B cell (primary cell): ENCODE measurements around the gene TBC1D22A. TPM values are rescaled to one million over a fixed set of nuclear protein-coding genes. Genes with fewer than 3 reads are reported as not detected.

Experiments used
- ATAC-seq: fragments of 200-7000 bp; cut with Tn5 transposase; one replicate; pipeline ENCODE4 v1.10.0; 2021; ENCODE audit warnings: low read depth, mild to moderate bottlenecking, moderate number of reproducible peaks, moderate library complexity
- CTCF ChIA-PET: fragments of 350-600 bp; sonication (Branson Sonifier 250); formaldehyde crosslinking; loops from one replicate; lab custom pipeline; 2021; ENCODE audit warnings: antibody characterized with exemption, inconsistent platforms; lab: Charles Lee
- POLR2A ChIA-PET: fragments of 350-600 bp; sonication (Branson Sonifier 250); formaldehyde crosslinking; loops from one replicate; lab custom pipeline; 2021; ENCODE audit warnings: antibody characterized with exemption; lab: Charles Lee
- DNase-seq: peaks from one replicate; pipeline ENCODE4 v3.0.0; 2013
- H2AFZ ChIP-seq: 2 replicates; pipeline ENCODE4 v1.6.1; 2012; ENCODE audit warnings: mild to moderate bottlenecking, low read depth, low read length; ENCODE audit not compliant: insufficient read depth, poor library complexity, severe bottlenecking
- H3K27ac ChIP-seq, 2 donors: 1 replicate in 1 of 2; 2 replicates in 1 of 2; pipeline ENCODE4 v1.5.1; 2012 to 2013; ENCODE audit warnings: low read length in 2 of 2, mild to moderate bottlenecking in 2 of 2, moderate library complexity in 1 of 2
- H3K27me3 ChIP-seq, 4 experiments: fragments of 200-600 bp in 1 of 4; sonication (generic) in 1 of 4; replicated peaks in 1 of 4; 1 replicate in 2 of 4; 2 replicates in 2 of 4; pipeline versions ENCODE4 v1.6.1 to v1.7.0; 2013 to 2016; ENCODE audit warnings: low read length in 3 of 4, mild to moderate bottlenecking in 2 of 4, mixed read lengths in 1 of 4, moderate library complexity in 1 of 4; ENCODE audit not compliant: insufficient read depth in 4 of 4, control insufficient read depth in 3 of 4; ENCODE audit errors: control extremely low read depth in 1 of 4
- H3K36me3 ChIP-seq, 2 experiments: replicated peaks in 1 of 2; 1 replicate in 1 of 2; 2 replicates in 1 of 2; pipeline versions ENCODE4 v1.6.1 to v1.7.1; 2013; ENCODE audit warnings: low read length in 1 of 2; ENCODE audit not compliant: insufficient read depth in 2 of 2, control insufficient read depth in 1 of 2; ENCODE audit errors: control extremely low read depth in 1 of 2, extremely low read depth in 1 of 2
- H3K4me1 ChIP-seq, 2 donors: fragments of 200-600 bp in 1 of 2; sonication (generic) in 1 of 2; 1 replicate in 1 of 2; 2 replicates in 1 of 2; pipeline versions ENCODE4 v1.5.1 to v1.6.1; 2013 to 2017; ENCODE audit warnings: low read length in 2 of 2; ENCODE audit not compliant: control insufficient read depth in 2 of 2, insufficient read depth in 2 of 2
- H3K4me2 ChIP-seq: replicated peaks from 2 replicates; pipeline ENCODE3; 2012; ENCODE audit warnings: mild to moderate bottlenecking, low read depth, low read length; ENCODE audit not compliant: poor library complexity, severe bottlenecking
- H3K4me3 ChIP-seq, 5 experiments: fragments of 200-600 bp in 1 of 5; sonication (generic) in 1 of 5; 1 replicate in 3 of 5; 2 replicates in 2 of 5; pipeline versions ENCODE4 v1.5.1 to v1.7.0; 2011 to 2016; ENCODE audit warnings: low read length in 4 of 5, mild to moderate bottlenecking in 4 of 5, low read depth in 2 of 5, control low read depth in 1 of 5, moderate library complexity in 1 of 5; ENCODE audit not compliant: insufficient read depth in 1 of 5; ENCODE audit errors: control extremely low read depth in 1 of 5, extremely low read depth in 1 of 5
- H3K79me2 ChIP-seq: fragments of 200-600 bp; sonication (generic); one replicate; pipeline ENCODE4 v1.6.0; 2016; ENCODE audit warnings: low read length; ENCODE audit not compliant: control insufficient read depth, insufficient read depth
- H3K9ac ChIP-seq: fragments of 200-600 bp; sonication (generic); 2 replicates; pipeline ENCODE4 v1.6.1; 2017; ENCODE audit warnings: mild to moderate bottlenecking, low read length, moderate library complexity
- H3K9me3 ChIP-seq, 3 donors: one replicate each; pipeline versions ENCODE4 v1.6.1 to v1.7.1; 2013; ENCODE audit warnings: low read length in 2 of 3; ENCODE audit not compliant: control insufficient read depth in 2 of 3, insufficient read depth in 1 of 3; ENCODE audit errors: control extremely low read depth in 1 of 3
- H4K20me1 ChIP-seq: 2 replicates; pipeline ENCODE4 v1.6.0; 2012; ENCODE audit warnings: mild to moderate bottlenecking, low read length; ENCODE audit not compliant: insufficient read depth, control insufficient read depth, poor library complexity, severe bottlenecking
- H3K27ac Mint-ChIP-seq: one replicate; pipeline ENCODE4 v1.8.0; 2021; ENCODE audit warnings: mixed read lengths
- H3K27me3 Mint-ChIP-seq: one replicate; pipeline ENCODE4 v1.8.0; 2021; ENCODE audit warnings: mixed read lengths
- H3K4me1 Mint-ChIP-seq: one replicate; pipeline ENCODE4 v1.8.0; 2021; ENCODE audit warnings: mixed read lengths
- H3K4me3 Mint-ChIP-seq: one replicate; pipeline ENCODE4 v1.8.0; 2021; ENCODE audit warnings: mixed read lengths
- H3K9me3 Mint-ChIP-seq: one replicate; pipeline ENCODE4 v1.8.0; 2022; ENCODE audit warnings: mixed read lengths; ENCODE audit not compliant: insufficient read depth
- CTCF ChIP-seq: fragments of 200-600 bp; IDR thresholded peaks from one replicate; pipeline ENCODE4 v1.8.0; 2022; ENCODE audit warnings: antibody characterized with exemption, mild to moderate bottlenecking
- EZH2 ChIP-seq: IDR thresholded peaks from 2 replicates; pipeline ENCODE4 v1.6.1; 2012; ENCODE audit warnings: borderline replicate concordance, low read depth, mild to moderate bottlenecking, moderate library complexity, low read length; ENCODE audit not compliant: insufficient read depth, poor library complexity, severe bottlenecking
- WGBS: methylation state at CpG from one replicate; pipeline ENCODE4 v1.1.5; 2013; ENCODE audit warnings: missing lambda C conversion rate; ENCODE audit not compliant: insufficient coverage; 5-methylcytosine and 5-hydroxymethylcytosine counted together
- intact Hi-C: fragments of 100-400 bp; cut with micrococcal nuclease; formaldehyde crosslinking; loops from one replicate; pipeline ENCODE4 v1.10.0; 2022
- polyA plus RNA-seq: library from polyadenylated mRNA; depleted of rRNA; stranded (reverse); fragments of >200 nt; gene quantifications from 2 replicates; pipeline ENCODE4 v1.2.3, GENCODE V29; 2012
- total RNA-seq, 2 donors: library from RNA; stranded (reverse); fragments of 120-200 nt in 1 of 2; gene quantifications; 1 replicate in 1 of 2; 2 replicates in 1 of 2; pipeline versions ENCODE4 v1.2.3 to v1.2.4, GENCODE V29; 2013 to 2022

Gene TBC1D22A
- total and polyA plus RNA-seq, 2 donors (not counting 1 experiment from before 2014, with no cell fraction given), result 73.8 to 128 TPM

- WGBS, result 80% methylated on average over 9 of the region's 13 CpGs
- H3K4me1 Mint-ChIP-seq, result peaks cover 47% of the 10 kb centered on the region
- peak overlapping the region; percentile 14 for H3K9ac ChIP-seq
Measured at GRCh38 chr22:46735747-46736608, 26.5 kb upstream of the TBC1D22A start.

GRCh38 chr22:46736705-46737104, 25.7 kb upstream of the TBC1D22A start:
- H3K9me3 ChIP-seq, result no peaks in the 10 kb centered on the region
- intact Hi-C loops, result loop anchor here (5.0 kb wide), 1 partner anchor 159 kb away; no protein-coding TSS in a partner anchor
- H3K79me2 ChIP-seq, result peaks cover 46% of the 10 kb centered on the region
- TF ChIP-seq CTCF, result no peak
- TF ChIP-seq EZH2, result no peak
- no peak for DNase-seq
- POLR2A ChIA-PET, result interaction anchor here (0.7 to 1.5 kb wide), 2 partner anchors 32 to 37 kb away, joined by 3 to 6 read pairs; no protein-coding TSS in a partner anchor
- no peak overlapping the region for H2AFZ ChIP-seq
- peak overlapping the region; percentile 74 for H3K9ac ChIP-seq
- H3K27ac ChIP-seq, result no peak overlapping the region
- Mint-ChIP-seq H3K4me3 (peak overlapping the region; percentile 98), H3K4me1 (peaks cover 44% of the 10 kb centered on the region), H3K27me3 (no peaks in the 10 kb centered on the region), H3K9me3 (no peaks in the 10 kb centered on the region), H3K27ac (peak overlapping the region; percentile 81)
- H4K20me1 ChIP-seq, result peaks cover 68% of the 10 kb centered on the region
- CTCF ChIA-PET, result interaction anchor here (1.4 to 3.4 kb wide), 3 partner anchors 54 to 173 kb away, joined by 3 to 12 read pairs (median 12); no protein-coding TSS in a partner anchor
- ATAC-seq, result no peak
- H3K4me3 ChIP-seq, result peak overlapping the region in 4 of 5 experiments; percentile 49 to 82 (median 71)
- peaks cover 49 to 51% of the 10 kb centered on the region in 2 donors for H3K4me1 ChIP-seq
- H3K27me3 ChIP-seq, result peaks cover 0 to 3% (median 0%) of the 10 kb centered on the region in 4 experiments
- peaks cover 0 to 4% of the 10 kb centered on the region in 2 experiments for H3K36me3 ChIP-seq
- 68% methylated on average over 6 of the region's 8 CpGs for WGBS
- peak overlapping the region; percentile 95 for H3K4me2 ChIP-seq

More at GRCh38 chr22:46735747-46736608, 26.5 kb upstream of the TBC1D22A start:
- intact Hi-C loops, result loop anchor here (1.0 to 5.0 kb wide), 7 partner anchors 26 to 173 kb away; partner anchors contain the start of gene TBC1D22A
- peak overlapping the region; percentile 49 to 73 for H3K27ac ChIP-seq
- peak overlapping the region; percentile 98 for H3K4me3 Mint-ChIP-seq
- H3K4me1 ChIP-seq, result peaks cover 49 to 51% of the 10 kb centered on the region in 2 donors
- ATAC-seq (no peak), DNase-seq (no peak)
- ChIA-PET CTCF (interaction anchor here (0.8 to 3.4 kb wide), 7 partner anchors 22 to 277 kb away, joined by 3 to 12 read pairs (median 3); partner anchors contain the start of gene TBC1D22A), POLR2A (interaction anchor here (0.6 to 1.5 kb wide), 3 partner anchors 12 to 144 kb away, joined by 3 to 4 read pairs (median 4); no protein-coding TSS in a partner anchor)
- H3K27me3 ChIP-seq, result peaks cover 0 to 3% (median 0%) of the 10 kb centered on the region in 4 experiments
- H3K79me2 ChIP-seq, result peaks cover 54% of the 10 kb centered on the region
- no peak for TF ChIP-seq EZH2
- H3K36me3 ChIP-seq, result peaks cover 0 to 11% of the 10 kb centered on the region in 2 experiments
- peaks cover 75% of the 10 kb centered on the region for H4K20me1 ChIP-seq
- no peaks in the 10 kb centered on the region for H3K9me3 ChIP-seq
- peak overlapping the region; percentile 92 for H3K27ac Mint-ChIP-seq
- no peaks in the 10 kb centered on the region for H3K9me3 Mint-ChIP-seq
- H3K27me3 Mint-ChIP-seq, result no peaks in the 10 kb centered on the region
- H3K4me2 ChIP-seq, result peak overlapping the region; percentile 95
- peak overlapping the region in 2 of 5 experiments; percentile 4 to 82 for H3K4me3 ChIP-seq
- H2AFZ ChIP-seq, result no peak overlapping the region
